Measurements from ENCODE around the gene TBX15.

DNA sequence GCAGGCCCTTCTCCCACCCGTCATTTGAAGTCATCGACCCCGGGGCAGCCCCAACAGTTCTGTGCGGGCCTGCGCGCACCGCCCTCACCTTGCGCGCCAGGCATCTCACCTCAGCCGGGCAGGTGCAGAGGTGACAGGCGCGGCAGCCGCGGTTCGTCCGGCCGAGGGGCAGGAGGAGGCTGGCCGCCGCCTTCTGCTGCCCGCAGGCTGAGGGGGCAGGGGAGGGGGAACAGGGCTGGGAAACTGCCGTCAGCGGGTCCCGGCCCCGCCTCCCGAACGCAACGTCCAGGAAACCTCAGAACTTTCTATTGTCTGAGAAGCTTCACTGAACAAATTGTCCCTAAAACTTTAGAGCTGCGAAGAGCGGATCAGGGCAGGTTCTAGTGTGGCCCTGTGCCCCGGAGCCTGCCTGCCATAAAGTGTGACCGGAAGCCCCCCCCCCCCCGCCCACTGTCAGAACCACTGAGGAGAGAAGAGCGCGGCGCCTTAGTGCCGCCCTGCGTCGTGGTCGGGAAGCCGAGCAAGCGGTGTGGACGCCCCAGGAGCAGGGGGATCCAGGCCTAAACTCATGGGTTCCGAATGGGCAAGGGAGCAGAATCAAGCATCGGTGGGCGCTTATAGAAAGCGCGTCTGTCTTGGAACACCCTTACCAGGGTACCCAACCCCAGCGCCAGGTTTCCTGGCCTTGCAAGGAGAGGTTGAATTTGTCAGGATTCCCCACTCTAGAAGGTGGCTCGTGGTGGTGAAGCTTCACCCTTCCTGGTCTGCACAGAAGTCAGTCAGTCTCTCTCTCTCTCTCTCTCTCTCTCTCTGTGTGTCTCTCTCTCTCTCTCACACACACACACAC, 13.3 kb upstream of the TBX15 start:
- TF ChIP-seq CTCF (IDR thresholded peaks at IDR 0.05; ENCODE audit: insufficient read depth, low read depth, low read length) (no peak), EZH2 (IDR thresholded peaks at IDR 0.05; ENCODE audit: insufficient read depth, low read length) (no peak)

Data from astrocyte (in vitro differentiated cells and primary cell).